A673 (cell line): Measurements from ENCODE around the gene TNFSF15. TPM values are rescaled to one million over a fixed set of nuclear protein-coding genes. Genes with fewer than 3 reads are reported as not detected.

Experiments
- BruUV-seq: library from RNA; stranded (reverse); fragments of 400-500 nt; replicated peaks from 2 replicates; lab custom pipeline; 2021; lab: Mats Ljungman, UMichigan
- CTCF ChIA-PET: fragments of 300-600 bp; sonication (Branson Sonifier 250); formaldehyde crosslinking; loops from one replicate; lab custom pipeline; 2022; ENCODE audit warnings: antibody characterized with exemption; lab: Charles Lee
- POLR2A ChIA-PET: fragments of 300-600 bp; sonication (Branson Sonifier 250); formaldehyde crosslinking; loops from one replicate; lab custom pipeline; 2022; ENCODE audit warnings: antibody characterized with exemption; ENCODE audit not compliant: low non-redundant PET; lab: Charles Lee
- DNase-seq: peaks from one replicate; pipeline ENCODE4 v3.0.0-alpha.2; 2015; ENCODE audit warnings: low spot score
- H3K27ac ChIP-seq: fragments of 200-600 bp; sonication (generic); 2 replicates; pipeline ENCODE4 v1.5.1; 2016; ENCODE audit warnings: mixed run types, low read depth, mild to moderate bottlenecking, mixed read lengths, antibody characterized with exemption, low read length; ENCODE audit not compliant: poor library complexity, severe bottlenecking
- H3K27me3 ChIP-seq: fragments of 200-600 bp; sonication (generic); replicated peaks from 2 replicates; pipeline ENCODE4 v1.6.1; 2017; ENCODE audit warnings: mixed run types, low read depth, mild to moderate bottlenecking, mixed read lengths, antibody characterized with exemption, low read length; ENCODE audit not compliant: insufficient read depth, poor library complexity
- H3K36me3 ChIP-seq: fragments of 200-600 bp; sonication (generic); 2 replicates; pipeline ENCODE4 v1.6.1; 2016; ENCODE audit warnings: mixed run types, mild to moderate bottlenecking, mixed read lengths, antibody characterized with exemption, low read length; ENCODE audit not compliant: insufficient read depth, poor library complexity, severe bottlenecking
- H3K4me1 ChIP-seq: fragments of 200-600 bp; sonication (generic); 2 replicates; pipeline ENCODE4 v1.6.1; 2017; ENCODE audit warnings: mixed run types, mild to moderate bottlenecking, mixed read lengths, antibody characterized with exemption, low read length; ENCODE audit not compliant: insufficient read depth, poor library complexity, severe bottlenecking
- H3K4me3 ChIP-seq: fragments of 200-600 bp; sonication (generic); 2 replicates; pipeline ENCODE4 v1.5.1; 2016; ENCODE audit warnings: low read depth, mixed run types, mild to moderate bottlenecking, mixed read lengths, low read length; ENCODE audit not compliant: poor library complexity, severe bottlenecking
- H3K9me3 ChIP-seq: fragments of 200-600 bp; sonication (generic); 2 replicates; pipeline ENCODE4 v1.6.1; 2016; ENCODE audit warnings: mixed run types, low read depth, mild to moderate bottlenecking, mixed read lengths, antibody characterized with exemption, low read length; ENCODE audit not compliant: poor library complexity, severe bottlenecking
- CTCF ChIP-seq: fragments of 300-800, 200-600 bp; sonication (generic); conservative IDR thresholded peaks from 2 replicates; pipeline ENCODE4 v1.5.1; 2017; ENCODE audit warnings: low read depth, mild to moderate bottlenecking, antibody characterized with exemption, low read length, moderate library complexity, mixed read lengths
- EZH2 ChIP-seq: fragments of 200-600 bp; sonication (generic); IDR thresholded peaks from 2 replicates; pipeline ENCODE4 v1.6.1; 2017; ENCODE audit warnings: borderline replicate concordance, low read depth, mild to moderate bottlenecking, mixed read lengths, antibody characterized with exemption, low read length; ENCODE audit not compliant: poor library complexity, severe bottlenecking
- intact Hi-C: fragments of 100-400 bp; cut with micrococcal nuclease; formaldehyde crosslinking; loops from one replicate; pipeline ENCODE4 v1.10.0; 2022; ENCODE audit not compliant: unreplicated experiment
- total RNA-seq: library from RNA; stranded (reverse); gene quantifications from 2 replicates; pipeline ENCODE4 v1.2.3, GENCODE V29; 2021

TNFSF15 gene
- total RNA-seq, 1 experiment from 2014 or later = not detected

GRCh38 chr9:114799441-114799840, 6.4 kb downstream of the TNFSF15 start:
- Histone ChIP-seq H3K36me3 (no peaks in the 10 kb centered on the region), H3K4me3 (no peak overlapping the region), H3K9me3 (no peaks in the 10 kb centered on the region), H3K27ac (no peak overlapping the region), H3K4me1 (no peaks in the 10 kb centered on the region), H3K27me3 (no peaks in the 10 kb centered on the region)
- CTCF ChIA-PET = no interaction called here
- no peak for DNase-seq
- POLR2A ChIA-PET = no interaction called here
- no TSS peak for BruUV-seq
- intact Hi-C loops = no loop called here
- TF ChIP-seq EZH2 (no peak), CTCF (no peak)

GRCh38 chr9:114798780-114799427, 6.9 kb downstream of the TNFSF15 start:
- POLR2A ChIA-PET = no interaction called here
- H3K4me1 ChIP-seq = no peaks in the 10 kb centered on the region
- no peak for TF ChIP-seq EZH2
- no peaks in the 10 kb centered on the region for H3K9me3 ChIP-seq
- no peaks in the 10 kb centered on the region for H3K36me3 ChIP-seq
- no peak overlapping the region for H3K4me3 ChIP-seq
- H3K27ac ChIP-seq = no peak overlapping the region
- H3K27me3 ChIP-seq = no peaks in the 10 kb centered on the region
- intact Hi-C loops = no loop called here
- no peak for DNase-seq
- CTCF ChIA-PET = no interaction called here
- no TSS peak for BruUV-seq

- Histone ChIP-seq H3K27ac (no peak overlapping the region), H3K4me1 (no peaks in the 10 kb centered on the region), H3K27me3 (no peaks in the 10 kb centered on the region), H3K36me3 (no peaks in the 10 kb centered on the region), H3K9me3 (no peaks in the 10 kb centered on the region), H3K4me3 (no peak overlapping the region)
- ChIA-PET POLR2A (interaction anchor here (0.6 kb wide), 1 partner anchor 93 kb away, joined by 3 read pairs; no protein-coding TSS in a partner anchor), CTCF (no interaction called here)
- TF ChIP-seq EZH2 (no peak), CTCF (no peak)
- intact Hi-C loops = no loop called here
- DNase-seq = no peak
- no TSS peak for BruUV-seq
These were observed 7.7 kb downstream of the TNFSF15 start for GRCh38 chr9:114798101-114798500.

GRCh38 chr9:114792396-114792795, 13.4 kb downstream of the TNFSF15 start:
- no peaks in the 10 kb centered on the region for H3K4me1 ChIP-seq
- POLR2A ChIA-PET = no interaction called here
- no peak overlapping the region for H3K4me3 ChIP-seq
- H3K27me3 ChIP-seq = no peaks in the 10 kb centered on the region
- BruUV-seq = no TSS peak
- intact Hi-C loops = no loop called here
- H3K9me3 ChIP-seq = no peaks in the 10 kb centered on the region
- no peaks in the 10 kb centered on the region for H3K36me3 ChIP-seq
- DNase-seq = no peak
- no peak overlapping the region for H3K27ac ChIP-seq
- CTCF ChIA-PET = no interaction called here
- TF ChIP-seq CTCF (no peak), EZH2 (no peak)
